ENCODE results near the gene EXOC4.

DNA sequence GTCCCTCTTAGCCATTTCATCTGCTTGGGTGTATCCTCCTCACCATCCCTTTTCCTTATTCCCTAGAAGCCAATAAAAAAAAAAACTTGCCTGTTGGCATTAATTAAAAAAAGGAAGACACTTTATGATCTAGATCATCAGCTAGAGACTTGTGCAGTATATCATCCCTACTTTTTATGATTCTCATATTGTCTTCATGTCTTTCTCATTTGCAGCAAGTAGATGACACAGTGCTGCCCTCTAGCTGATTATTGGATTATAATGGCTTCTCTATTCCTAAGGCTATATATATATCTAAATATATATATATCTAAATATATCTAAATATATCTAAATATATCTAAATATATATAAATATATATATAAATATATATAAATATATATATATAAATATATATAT is 601.9 kb downstream of the EXOC4 start:
- TF ChIP-seq EZH2 (IDR thresholded peaks at IDR 0.05; ENCODE audit: insufficient read depth, poor library complexity, severe bottlenecking) (no peak), EZH2phosphoT487 (IDR thresholded peaks at IDR 0.05; ENCODE audit: insufficient read depth, low read depth) (no peak)
